SK-N-SH (cell line): ENCODE data around the gene ATRN. TPM values are rescaled to one million over a fixed set of nuclear protein-coding genes. Genes with fewer than 3 reads are reported as not detected.

Experiments
- CTCF ChIA-PET: fragments of 300-600, 350-600 bp; formaldehyde crosslinking; extraction: SDS; loops from one replicate; lab custom pipeline; 2021; lab: Yijun Ruan, JAX
- POLR2A ChIA-PET: fragments of 350-600 bp; sonication (Branson Sonifier 250); formaldehyde crosslinking; extraction: SDS; loops from one replicate; lab custom pipeline; 2020; ENCODE audit warnings: antibody characterized with exemption, inconsistent platforms; lab: Yijun Ruan, JAX
- DNase-seq: peaks from one replicate; pipeline ENCODE4 v3.0.0; 2012
- H2AFZ ChIP-seq: fragments of 200-600 bp; sonication (generic); 2 replicates; pipeline ENCODE4 v1.8.1; 2016; ENCODE audit warnings: antibody characterized with exemption, mild to moderate bottlenecking, low read depth
- H3F3A ChIP-seq: fragments of 200-600 bp; sonication (generic); replicated peaks from 2 replicates; pipeline ENCODE3; 2016; ENCODE audit warnings: antibody characterized with exemption, mild to moderate bottlenecking; ENCODE audit not compliant: insufficient read depth
- H3K27ac ChIP-seq, 2 experiments: fragments of 200-500 bp in 1 of 2; fragments of 200-600 bp in 1 of 2; sonication (Bioruptor generic) in 1 of 2; sonication (generic), shearing (Covaris generic) in 1 of 2; 2 replicates each; pipeline versions ENCODE4 v1.5.1 to v1.6.1; 2014 to 2016; ENCODE audit warnings: low read depth in 2 of 2, inconsistent platforms in 1 of 2, low read length in 1 of 2, mild to moderate bottlenecking in 1 of 2, mixed read lengths in 1 of 2
- H3K27me3 ChIP-seq: fragments of 200-600 bp; sonication (generic), shearing (Covaris generic); 2 replicates; pipeline ENCODE4 v1.6.1; 2016; ENCODE audit warnings: mixed run types; ENCODE audit not compliant: insufficient read depth
- H3K36me3 ChIP-seq, 2 experiments: fragments of 200-500 bp in 1 of 2; fragments of 200-600 bp in 1 of 2; sonication (Bioruptor generic) in 1 of 2; sonication (generic) in 1 of 2; replicated peaks in 1 of 2; 2 replicates each; pipeline versions ENCODE3 to v1.5.1; 2014 to 2016; ENCODE audit warnings: low read length in 1 of 2, mild to moderate bottlenecking in 1 of 2; ENCODE audit not compliant: insufficient read depth in 2 of 2, control insufficient read depth in 1 of 2
- H3K4me1 ChIP-seq, 2 experiments: fragments of 200-500 bp in 1 of 2; fragments of 200-600 bp in 1 of 2; sonication (Bioruptor generic) in 1 of 2; sonication (generic), shearing (Covaris generic) in 1 of 2; 2 replicates each; pipeline versions ENCODE4 v1.5.1 to v1.6.1; 2014 to 2016; ENCODE audit warnings: low read depth in 1 of 2, low read length in 1 of 2, mixed run types in 1 of 2; ENCODE audit not compliant: insufficient read depth in 2 of 2, control insufficient read depth in 1 of 2
- H3K4me2 ChIP-seq: fragments of 200-600 bp; sonication (generic), shearing (Covaris generic); 2 replicates; pipeline ENCODE4 v1.6.1; 2017; ENCODE audit warnings: mixed run types
- H3K4me3 ChIP-seq, 2 experiments: fragments of 200-500 bp in 1 of 2; fragments of 200-600 bp in 1 of 2; sonication (Bioruptor generic) in 1 of 2; sonication (generic), shearing (Covaris generic) in 1 of 2; 2 replicates each; pipeline versions ENCODE4 v1.5.1 to v1.8.1; 2014 to 2016; ENCODE audit warnings: low read depth in 2 of 2, inconsistent platforms in 1 of 2, low read length in 1 of 2, mild to moderate bottlenecking in 1 of 2, mixed read lengths in 1 of 2, moderate library complexity in 1 of 2
- H3K79me2 ChIP-seq: fragments of 200-600 bp; sonication (generic); 2 replicates; pipeline ENCODE4 v1.8.1; 2017; ENCODE audit warnings: mild to moderate bottlenecking; ENCODE audit not compliant: insufficient read depth
- H3K9ac ChIP-seq: fragments of 200-600 bp; sonication (generic); 2 replicates; pipeline ENCODE4 v1.6.1; 2017; ENCODE audit warnings: mixed run types
- H3K9me2 ChIP-seq: fragments of 200-600 bp; sonication (generic); 2 replicates; pipeline ENCODE4 v1.6.1; 2017; ENCODE audit warnings: mixed run types
- H3K9me3 ChIP-seq: fragments of 200-600 bp; sonication (generic); 2 replicates; pipeline ENCODE4 v1.6.1; 2017; ENCODE audit warnings: mixed run types, mild to moderate bottlenecking, moderate library complexity
- H4K20me1 ChIP-seq: fragments of 200-600 bp; sonication (generic); 2 replicates; pipeline ENCODE4 v1.6.1; 2017; ENCODE audit warnings: mild to moderate bottlenecking, mixed run types; ENCODE audit not compliant: insufficient read depth
- EP300 ChIP-seq, 2 experiments: IDR thresholded peaks; 2 replicates each; pipeline versions ENCODE4 v1.4.0 to v1.6.1; 2012; ENCODE audit warnings: borderline replicate concordance in 1 of 2, low read depth in 1 of 2, low read length in 1 of 2
- EZH2phosphoT487 ChIP-seq: fragments of 200-600 bp; sonication (generic); IDR thresholded peaks from 2 replicates; pipeline ENCODE4 v1.6.1; 2017; ENCODE audit warnings: low read depth, mixed run types, mild to moderate bottlenecking, antibody characterized with exemption, moderate library complexity, borderline replicate concordance
- FOXM1 ChIP-seq: IDR thresholded peaks from 2 replicates; pipeline ENCODE4 v1.4.0; 2012; ENCODE audit warnings: low read depth, mild to moderate bottlenecking
- MEF2A ChIP-seq: IDR thresholded peaks from 2 replicates; pipeline ENCODE4 v1.4.0; 2012; ENCODE audit warnings: low read depth, borderline replicate concordance
- RCOR1 ChIP-seq: fragments of 150-350 bp; IDR thresholded peaks from 2 replicates; pipeline ENCODE4 v1.6.1; 2017; ENCODE audit warnings: antibody characterized with exemption, low read length
- RFX5 ChIP-seq: IDR thresholded peaks from 2 replicates; pipeline ENCODE4 v1.6.1; 2012; ENCODE audit warnings: mild to moderate bottlenecking, improper control_type of control experiment, low read length
- RXRA ChIP-seq: IDR thresholded peaks from 2 replicates; pipeline ENCODE4 v1.4.0; 2012; ENCODE audit warnings: low read depth, mild to moderate bottlenecking, borderline replicate concordance
- TAF1 ChIP-seq: IDR thresholded peaks from 2 replicates; pipeline ENCODE4 v1.6.1; 2012; ENCODE audit warnings: low read depth, mild to moderate bottlenecking, low read length, moderate library complexity, borderline replicate concordance
- TEAD4 ChIP-seq: IDR thresholded peaks from 2 replicates; pipeline ENCODE4 v1.4.0; 2012; ENCODE audit warnings: mild to moderate bottlenecking, borderline replicate concordance; ENCODE audit not compliant: insufficient read depth
- USF2 ChIP-seq: fragments of 150-350 bp; IDR thresholded peaks from 2 replicates; pipeline ENCODE4 v1.6.1; 2017; ENCODE audit warnings: antibody characterized with exemption, low read length, low read depth, borderline replicate concordance
- YY1 ChIP-seq: IDR thresholded peaks from 2 replicates; pipeline ENCODE4 v1.4.0; 2012; ENCODE audit warnings: low read depth, mild to moderate bottlenecking
- WGBS: methylation state at CpG from one replicate; pipeline ENCODE4 v1.1.6; 2017; ENCODE audit warnings: low lambda C conversion rate; 5-methylcytosine and 5-hydroxymethylcytosine counted together
- polyA plus RNA-seq, 3 experiments: library from polyadenylated mRNA; depleted of rRNA; stranded (reverse); fragments of >200 nt; gene quantifications; 2 replicates each; pipeline ENCODE4 v1.2.3, GENCODE V29; 2012
- TF ChIP-seq, protein P1 (sequence below): IDR thresholded peaks from 2 replicates; pipeline ENCODE4 v1.4.0; 2012; ENCODE audit warnings: low read depth, borderline replicate concordance
- TF ChIP-seq, protein P2 (sequence below): IDR thresholded peaks from 2 replicates; pipeline ENCODE4; 2012

ATRN gene
- polyA plus RNA-seq, 1 of the 3 experiments (the other 2 are of a cell fraction): 33.8 TPM

DNA sequence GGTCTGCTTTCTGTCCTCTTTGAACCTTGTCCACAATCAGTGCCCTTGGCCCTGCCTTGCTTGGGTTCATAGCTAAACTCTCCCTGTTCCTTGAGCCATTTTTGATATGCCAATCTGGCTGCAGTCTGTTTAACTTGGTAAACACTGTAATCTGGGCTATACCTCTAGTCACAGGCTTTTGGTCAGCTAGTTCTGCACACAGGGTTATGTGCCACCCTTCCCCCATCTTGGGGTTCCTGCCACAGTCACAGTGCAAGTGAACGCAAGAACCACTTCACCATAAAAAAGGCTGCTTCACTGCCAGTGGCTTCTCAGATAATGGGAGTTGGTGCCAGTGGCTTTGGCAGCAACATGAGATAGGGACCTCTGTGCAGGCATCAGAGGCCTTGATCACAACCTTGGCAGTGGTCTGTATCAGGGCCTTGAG lies 10.9 kb upstream of the ATRN start:
- Histone ChIP-seq H3K4me2 (no peak overlapping the region), H3K9me3 (no peaks in the 10 kb centered on the region), H3K79me2 (no peaks in the 10 kb centered on the region), H3K4me1 (peaks cover 0 to 4% of the 10 kb centered on the region in 2 experiments; a peak in 2 of 4 replicates), H3F3A (no peaks in the 10 kb centered on the region), H3K4me3 (no peak overlapping the region)
- POLR2A ChIA-PET: no interaction called here
- DNase-seq: no peak
- no peak for TF ChIP-seq USF2
- TF ChIP-seq TEAD4: no peak
- no peak for TF ChIP-seq YY1
- TF ChIP-seq, protein P1, sequence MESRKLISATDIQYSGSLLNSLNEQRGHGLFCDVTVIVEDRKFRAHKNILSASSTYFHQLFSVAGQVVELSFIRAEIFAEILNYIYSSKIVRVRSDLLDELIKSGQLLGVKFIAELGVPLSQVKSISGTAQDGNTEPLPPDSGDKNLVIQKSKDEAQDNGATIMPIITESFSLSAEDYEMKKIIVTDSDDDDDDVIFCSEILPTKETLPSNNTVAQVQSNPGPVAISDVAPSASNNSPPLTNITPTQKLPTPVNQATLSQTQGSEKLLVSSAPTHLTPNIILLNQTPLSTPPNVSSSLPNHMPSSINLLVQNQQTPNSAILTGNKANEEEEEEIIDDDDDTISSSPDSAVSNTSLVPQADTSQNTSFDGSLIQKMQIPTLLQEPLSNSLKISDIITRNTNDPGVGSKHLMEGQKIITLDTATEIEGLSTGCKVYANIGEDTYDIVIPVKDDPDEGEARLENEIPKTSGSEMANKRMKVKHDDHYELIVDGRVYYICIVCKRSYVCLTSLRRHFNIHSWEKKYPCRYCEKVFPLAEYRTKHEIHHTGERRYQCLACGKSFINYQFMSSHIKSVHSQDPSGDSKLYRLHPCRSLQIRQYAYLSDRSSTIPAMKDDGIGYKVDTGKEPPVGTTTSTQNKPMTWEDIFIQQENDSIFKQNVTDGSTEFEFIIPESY: no peak
- no peak for TF ChIP-seq EP300 (IDR thresholded peaks at IDR 0.05; ENCODE audit: borderline replicate concordance in 1 of 2, low read depth in 1 of 2, low read length in 1 of 2)
- no peak for TF ChIP-seq RCOR1
- TF ChIP-seq, all 33 proteins: peak for 0
- H4K20me1 ChIP-seq: no peaks in the 10 kb centered on the region
- no peaks in the 10 kb centered on the region; the same call in 1 of the 2 replicates for H3K27me3 ChIP-seq
- no peak overlapping the region for H3K27ac ChIP-seq
- H3K9ac ChIP-seq: no peak overlapping the region
- CTCF ChIA-PET: no interaction called here
- H3K9me2 ChIP-seq: no peaks in the 10 kb centered on the region
- WGBS: 100% methylated on average over 1 of the region's 1 CpG
- H3K36me3 ChIP-seq: no peaks in the 10 kb centered on the region
- H2AFZ ChIP-seq: no peak overlapping the region

- Histone ChIP-seq H3K4me1 (peaks cover 0 to 2% of the 10 kb centered on the region in 2 experiments; a peak in 2 of 4 replicates), H3K9ac (no peak overlapping the region), H3K9me3 (no peaks in the 10 kb centered on the region), H3K4me2 (no peak overlapping the region), H3K9me2 (no peaks in the 10 kb centered on the region), H3K27ac (no peak overlapping the region), H3K4me3 (no peak overlapping the region), H2AFZ (no peak overlapping the region), H3F3A (no peaks in the 10 kb centered on the region), H4K20me1 (no peaks in the 10 kb centered on the region), H3K36me3 (no peaks in the 10 kb centered on the region), H3K79me2 (no peaks in the 10 kb centered on the region), H3K27me3 (peaks cover 12% of the 10 kb centered on the region; the same call in 1 of the 2 replicates)
- DNase-seq: no peak
- no peak for TF ChIP-seq RFX5
- TF ChIP-seq, protein P2, sequence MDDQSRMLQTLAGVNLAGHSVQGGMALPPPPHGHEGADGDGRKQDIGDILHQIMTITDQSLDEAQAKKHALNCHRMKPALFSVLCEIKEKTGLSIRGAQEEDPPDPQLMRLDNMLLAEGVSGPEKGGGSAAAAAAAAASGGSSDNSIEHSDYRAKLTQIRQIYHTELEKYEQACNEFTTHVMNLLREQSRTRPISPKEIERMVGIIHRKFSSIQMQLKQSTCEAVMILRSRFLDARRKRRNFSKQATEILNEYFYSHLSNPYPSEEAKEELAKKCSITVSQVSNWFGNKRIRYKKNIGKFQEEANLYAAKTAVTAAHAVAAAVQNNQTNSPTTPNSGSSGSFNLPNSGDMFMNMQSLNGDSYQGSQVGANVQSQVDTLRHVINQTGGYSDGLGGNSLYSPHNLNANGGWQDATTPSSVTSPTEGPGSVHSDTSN: no peak
- TF ChIP-seq TEAD4: no peak
- TF ChIP-seq, protein P1: no peak
- TF ChIP-seq TAF1: no peak
- no peak for TF ChIP-seq EZH2phosphoT487
- no peak for TF ChIP-seq USF2
- no peak for TF ChIP-seq MEF2A
- no peak for TF ChIP-seq FOXM1
- no peak for TF ChIP-seq EP300 (IDR thresholded peaks at IDR 0.05; ENCODE audit: borderline replicate concordance in 1 of 2, low read depth in 1 of 2, low read length in 1 of 2)
- TF ChIP-seq RXRA: no peak
- ChIA-PET CTCF (no interaction called here), POLR2A (interaction anchor here (1.5 kb wide), 1 partner anchor 9 kb away, joined by 3 read pairs; the partner anchor contains the start of gene ATRN)
- WGBS: 69% methylated on average over 12 of the region's 12 CpGs
Observed at GRCh38 chr20:3461211-3461771, 9.5 kb upstream of the ATRN start.
